AG08396 (cell line): ENCODE results near the gene KASH5.
"Not testable (repeated sequence)": the region's sequence is repeated elsewhere in the genome, so short reads cannot be mapped to it uniquely, and the experiment has no call there.

Experiments used
- DNase-seq: peaks from one replicate; pipeline ENCODE4 v3.0.0; 2012; ENCODE audit warnings: low spot score, mixed read lengths

Gene KASH5

DNA sequence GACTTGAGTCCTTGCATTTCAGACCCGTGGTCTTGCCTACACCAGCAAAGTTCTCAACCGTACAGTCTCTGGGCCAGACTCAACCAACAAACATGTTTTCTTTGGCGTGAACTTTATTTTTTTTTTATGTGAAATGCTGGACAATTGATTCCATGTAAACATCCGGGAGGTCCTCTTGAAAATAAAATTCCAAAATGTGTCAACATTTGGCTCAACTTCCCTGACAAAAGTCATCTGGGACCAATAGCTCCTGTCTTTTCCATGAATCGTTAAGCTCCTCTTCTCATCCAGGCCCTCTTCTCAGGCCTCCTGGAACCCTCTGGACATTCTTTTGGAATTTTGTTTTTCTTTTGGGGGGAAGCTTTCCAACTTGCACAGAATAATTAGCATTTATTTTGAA, 67.7 kb downstream of the KASH5 start:
- no peak for DNase-seq

- DNase-seq = no peak
Measured at GRCh38 chr19:49456326-49456725, 68.3 kb downstream of the KASH5 start.

- no peak for DNase-seq
Measured at GRCh38 chr19:49458567-49458903, 70.5 kb downstream of the KASH5 start.

- DNase-seq = no peak
Measured at GRCh38 chr19:49459388-49459787, 71.3 kb downstream of the KASH5 start.

DNA sequence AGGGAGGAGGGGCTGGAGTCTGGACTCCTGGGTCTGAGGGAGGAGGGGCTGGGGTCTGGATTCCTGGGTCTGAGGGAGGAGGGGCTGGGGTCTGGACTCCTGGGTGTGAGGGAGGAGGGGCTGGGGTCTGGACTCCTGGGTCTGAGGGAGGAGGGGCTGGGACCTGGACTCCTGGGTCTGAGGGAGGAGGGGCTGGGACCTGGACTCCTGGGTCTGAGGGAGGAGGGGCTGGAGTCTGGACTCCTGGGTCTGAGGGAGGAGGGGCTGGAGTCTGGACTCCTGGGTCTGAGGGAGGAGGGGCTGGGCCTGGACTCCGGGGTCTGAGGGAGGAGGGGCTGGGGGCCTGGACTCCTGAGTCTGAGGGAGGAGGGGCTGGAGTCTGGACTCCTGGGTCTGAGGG, 73.1 kb downstream of the KASH5 start:
- not testable (repeated sequence) for DNase-seq

DNA sequence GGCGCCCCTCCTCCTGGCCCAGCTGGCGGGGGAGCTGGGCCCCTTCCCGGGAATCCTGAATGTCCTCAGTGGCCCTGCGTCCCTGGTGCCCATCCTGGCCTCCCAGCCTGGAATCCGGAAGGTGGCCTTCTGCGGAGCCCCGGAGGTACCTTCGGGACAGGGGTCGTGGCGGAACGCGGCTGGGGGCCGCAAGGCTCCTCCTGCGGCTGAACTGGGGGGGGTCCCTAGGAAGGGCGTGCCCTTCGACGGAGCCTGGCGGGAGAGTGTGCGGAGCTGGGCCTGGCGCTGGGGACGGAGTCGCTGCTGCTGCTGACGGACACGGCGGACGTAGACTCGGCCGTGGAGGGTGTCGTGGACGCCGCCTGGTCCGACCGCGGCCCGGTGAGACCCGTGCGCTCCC, 73.6 kb downstream of the KASH5 start:
- no peak for DNase-seq

DNA sequence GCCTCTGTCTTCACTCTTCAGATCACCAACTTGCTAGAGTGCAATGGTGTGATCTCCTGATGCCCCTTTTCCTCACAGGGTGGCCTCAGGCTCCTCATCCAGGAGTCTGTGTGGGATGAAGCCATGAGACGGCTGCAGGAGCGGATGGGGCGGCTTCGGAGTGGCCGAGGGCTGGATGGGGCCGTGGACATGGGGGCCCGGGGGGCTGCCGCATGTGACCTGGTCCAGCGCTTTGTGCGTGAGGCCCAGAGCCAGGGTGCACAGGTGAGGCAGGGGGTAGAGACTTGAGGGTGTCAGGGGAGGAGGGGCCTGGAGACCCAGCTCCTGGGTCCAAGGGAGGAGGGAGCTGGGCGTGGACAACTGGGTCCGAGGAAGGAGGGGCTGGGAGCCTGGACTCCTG, 74.4 kb downstream of the KASH5 start:
- DNase-seq = no peak

- DNase-seq = no peak
Measured at GRCh38 chr19:49463960-49464740, 76.1 kb downstream of the KASH5 start.

DNA sequence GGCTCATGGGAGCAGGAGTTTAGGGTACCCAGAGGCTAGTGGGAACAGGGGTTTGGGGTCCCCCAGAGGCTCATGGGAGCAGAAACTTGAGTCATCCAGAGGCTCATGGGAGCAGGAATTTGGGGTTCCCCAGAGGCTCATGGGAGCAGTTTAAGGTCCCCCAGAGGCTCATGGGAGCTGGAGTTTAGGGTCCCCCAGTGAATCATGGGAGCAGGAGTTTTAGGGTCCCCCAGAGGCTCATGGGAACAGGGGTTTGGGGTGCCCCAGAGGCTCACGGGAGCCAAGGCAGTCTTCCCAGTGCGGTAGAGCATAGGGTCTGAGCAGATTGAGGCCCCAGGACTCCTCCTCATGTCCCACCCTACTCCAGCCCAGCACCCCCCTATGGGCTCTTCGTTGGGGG, 77.3 kb downstream of the KASH5 start:
- DNase-seq = no peak
